Stimulated activated CD4-positive, alpha-beta T cell treated with anti-CD3 and anti-CD28 coated beads, Interleukin-15, amount 100 ng/mL, for 24 hours (primary cell): ENCODE results near the gene ZNF764.
A peak's percentile ranks its signal among the peaks of the same experiment; 100 is the strongest.
"Not testable (repeated sequence)": the region's sequence is repeated elsewhere in the genome, so short reads cannot be mapped to it uniquely, and the experiment has no call there.

Source experiments
- DNase-seq: peaks from one replicate; pipeline ENCODE4 v3.0.0-alpha.2; 2020

ZNF764 gene

DNA sequence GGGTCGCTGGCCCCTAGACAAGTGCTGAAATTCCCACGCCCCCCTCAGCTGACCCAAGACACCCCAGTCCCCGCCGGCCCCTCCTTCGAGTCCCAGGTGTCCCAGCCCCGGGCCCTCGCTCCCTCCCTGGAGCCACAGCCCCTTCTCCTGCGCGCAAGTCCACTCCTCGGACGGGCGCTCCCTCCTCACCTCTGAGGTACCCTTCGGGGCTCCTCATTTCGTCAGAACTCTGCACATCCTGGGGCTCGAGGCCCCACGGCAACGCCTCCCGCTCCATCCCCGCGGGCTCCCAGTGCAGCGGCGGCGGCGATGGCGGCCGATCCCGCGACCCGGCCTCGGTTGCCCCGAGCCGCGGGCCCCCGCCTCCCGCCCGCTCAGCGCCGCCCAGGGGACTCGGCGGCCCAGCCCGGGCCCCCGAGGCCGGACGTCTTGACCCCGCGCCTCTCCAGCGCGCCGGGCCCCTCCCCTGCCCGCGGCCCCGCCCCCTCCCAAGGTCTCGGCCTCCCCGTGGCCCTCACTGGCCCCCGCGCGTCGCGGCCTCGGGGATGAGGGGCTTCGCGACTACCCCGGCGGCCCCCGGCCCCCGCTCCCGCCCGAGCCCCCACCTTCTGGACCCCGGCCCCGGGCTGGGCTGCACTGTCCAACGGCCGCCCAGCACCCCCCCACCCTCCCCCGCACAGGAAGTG, 31.9 kb downstream of the ZNF764 start, which contains the start of gene ZNF768:
Gene ZNF768 (minus strand): TSS at position 430 of the 686 bp plus-strand sequence. CDS start 153 bp downstream, at position 277.
- DNase-seq, result peak; percentile 53

DNA sequence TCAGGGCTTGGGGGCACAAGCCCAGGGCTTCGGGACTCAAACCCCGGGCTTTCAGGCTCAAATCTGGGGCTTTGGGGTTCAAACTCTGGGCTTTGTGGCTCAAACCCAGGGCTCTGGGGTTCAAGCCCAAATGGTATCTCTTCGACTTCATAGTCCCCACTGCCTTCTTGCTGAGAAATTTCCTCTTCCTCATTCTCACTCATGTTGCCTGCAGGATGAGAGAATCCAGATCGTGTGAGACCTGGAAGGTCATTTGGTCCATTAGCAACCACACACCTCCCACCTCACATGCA, 32.4 kb downstream of the ZNF764 start:
- no peak for DNase-seq

DNA sequence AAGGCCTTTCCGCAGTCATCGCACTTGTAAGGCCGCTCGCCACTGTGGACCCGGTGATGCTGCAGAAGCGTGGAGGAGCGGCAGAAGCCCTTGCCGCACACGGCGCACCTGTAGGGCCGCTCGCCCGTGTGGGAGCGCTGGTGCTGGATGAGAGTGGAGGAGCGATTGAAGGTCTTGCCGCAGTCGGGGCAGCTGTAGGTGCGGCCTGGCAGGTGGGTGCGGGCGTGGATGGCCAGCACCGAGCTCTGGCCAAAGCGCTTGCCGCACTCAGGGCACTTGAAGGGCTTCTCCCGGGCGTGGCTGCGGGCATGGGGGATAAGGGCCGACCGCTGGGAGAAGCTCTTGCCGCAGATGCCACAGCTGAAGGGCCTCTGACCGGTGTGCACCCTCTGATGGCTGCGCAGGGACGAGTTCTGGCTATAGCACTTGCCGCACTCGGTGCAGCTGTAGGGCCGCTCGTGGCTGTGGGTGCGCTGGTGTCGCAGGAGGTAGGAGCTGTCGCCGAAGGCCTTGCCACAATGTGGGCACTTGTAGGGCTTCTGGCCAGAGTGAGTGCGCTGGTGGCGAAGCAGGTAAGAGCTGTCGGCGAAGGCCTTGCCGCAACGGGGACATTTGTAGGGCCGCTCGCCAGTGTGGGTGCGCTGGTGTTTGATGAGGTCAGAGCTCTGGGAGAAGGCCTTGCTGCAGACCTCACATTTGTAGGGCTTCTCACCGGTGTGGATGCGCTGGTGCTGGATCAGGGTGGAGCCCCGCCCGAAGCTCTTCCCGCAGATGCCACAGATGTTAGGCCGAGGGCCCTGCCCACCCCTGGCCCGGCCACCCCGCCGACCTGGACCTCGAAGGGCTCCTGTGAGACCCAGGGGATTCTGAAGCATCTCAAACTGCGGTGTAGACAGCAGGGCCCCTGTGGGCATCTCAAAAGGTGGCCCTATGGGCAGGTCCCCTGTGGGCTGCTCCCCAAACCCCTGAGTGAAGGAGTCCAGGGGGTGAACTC, 33.3 kb downstream of the ZNF764 start:
- no peak for DNase-seq

DNA sequence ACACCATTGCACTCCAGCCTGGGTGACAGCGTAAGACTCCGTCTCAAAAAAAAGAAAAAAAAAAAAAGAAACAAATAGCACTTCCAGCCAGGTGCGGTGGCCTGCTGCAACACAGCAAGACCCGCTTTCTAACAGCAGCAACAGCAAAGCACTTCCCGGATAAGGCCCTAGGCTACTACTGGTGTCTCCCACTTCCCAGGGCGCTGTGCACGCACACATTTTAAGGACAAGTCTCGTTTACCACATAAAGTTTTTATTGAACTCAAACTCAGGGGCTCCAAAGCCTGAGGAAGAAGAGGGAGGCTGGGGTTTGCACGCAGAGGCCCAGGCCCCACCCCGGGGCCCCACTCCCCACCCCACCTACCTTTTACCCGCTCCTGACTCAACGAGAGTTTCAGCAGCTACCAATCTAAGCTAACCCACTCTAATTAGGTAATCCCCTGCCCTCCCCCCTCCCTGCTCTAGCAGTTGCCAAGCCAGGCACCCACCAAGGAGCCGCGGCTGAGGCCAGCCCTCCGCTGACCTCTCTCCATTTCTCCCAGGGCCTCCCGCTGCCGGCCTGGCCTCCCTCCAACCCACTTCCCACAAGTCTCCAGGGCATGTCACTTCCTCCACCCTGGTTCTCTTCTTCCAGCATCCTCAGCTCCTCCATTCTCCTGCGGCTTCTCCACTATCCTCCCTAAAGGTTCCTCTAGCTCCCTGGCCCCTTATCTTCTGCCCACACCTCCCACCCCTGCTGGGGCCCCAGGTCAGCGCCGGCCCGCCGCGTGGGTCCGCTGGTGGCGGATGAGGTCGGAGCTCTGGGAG, 34.2 kb downstream of the ZNF764 start:
- DNase-seq, result no peak

DNA sequence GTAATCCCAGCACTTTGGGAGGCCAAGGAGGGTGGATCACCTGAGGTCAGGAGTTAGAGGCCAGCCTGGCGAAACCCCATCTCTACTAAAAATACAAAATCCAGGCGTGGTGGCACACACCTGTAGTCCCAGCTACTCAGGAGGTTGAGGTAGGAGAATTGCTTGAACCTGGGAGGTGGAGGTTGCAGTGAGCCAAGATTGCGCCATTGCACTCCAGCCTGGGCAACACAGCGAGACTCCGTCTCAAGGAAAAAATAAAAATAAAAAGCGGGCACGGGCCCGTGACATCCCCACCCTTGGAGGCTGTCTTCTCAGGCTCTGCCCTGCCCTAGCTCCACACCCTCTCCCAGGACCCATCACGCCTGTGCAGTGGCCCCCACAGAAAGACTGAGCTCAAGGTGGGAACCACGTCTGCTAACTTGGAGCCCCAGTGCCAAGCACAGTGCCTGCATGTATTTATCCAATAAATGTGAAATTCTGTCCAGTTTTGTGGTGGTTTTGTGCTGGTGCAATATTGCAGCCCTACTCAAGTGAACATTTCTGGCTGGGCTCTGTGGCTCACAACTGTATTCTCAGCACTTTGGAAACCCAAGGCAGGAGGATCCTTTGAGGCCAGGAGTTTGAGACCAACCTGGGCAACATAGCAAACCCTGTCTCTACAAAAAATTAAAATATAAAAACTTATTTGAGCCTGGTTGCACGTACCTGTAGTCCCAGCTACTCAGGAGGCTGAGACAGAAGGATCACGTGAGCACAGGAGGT, 35.3 kb downstream of the ZNF764 start:
- not testable (repeated sequence) for DNase-seq

DNA sequence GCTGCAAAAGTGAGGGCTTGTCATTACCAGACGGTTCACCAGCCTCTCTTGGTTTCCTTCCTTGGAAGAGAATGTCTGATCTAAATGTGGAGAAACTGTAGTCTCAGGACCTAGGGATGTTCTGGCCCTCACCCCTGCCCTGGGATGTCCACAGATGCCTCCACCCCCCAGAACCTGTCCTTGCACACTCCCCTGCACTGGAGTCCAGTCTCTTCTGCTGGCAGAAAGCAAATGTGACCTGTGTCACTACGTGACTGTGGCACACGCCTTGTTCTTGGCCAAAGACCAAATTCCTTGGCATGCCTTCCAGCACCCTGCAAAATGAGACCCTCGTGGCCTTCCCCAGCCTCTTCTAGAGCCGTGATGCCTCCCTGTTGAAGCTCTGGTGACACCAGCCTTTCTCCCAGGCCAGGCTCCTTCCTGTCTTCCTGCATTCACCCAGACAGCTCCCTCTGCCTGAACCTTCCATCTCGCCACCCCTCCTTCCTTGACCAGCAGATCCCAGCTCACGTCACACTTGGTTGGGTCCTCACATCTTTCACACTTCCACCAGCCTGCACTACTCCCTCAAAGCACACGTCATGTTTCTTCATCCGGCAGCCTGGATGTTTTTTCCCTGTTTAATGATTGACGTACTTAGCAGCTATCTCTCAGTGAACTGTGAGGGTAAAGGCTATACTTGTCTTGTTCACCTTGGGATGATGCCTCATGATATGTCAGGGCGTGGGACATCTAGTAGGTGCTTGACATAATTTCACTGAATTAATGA, 36.1 kb downstream of the ZNF764 start:
- no peak for DNase-seq

DNA sequence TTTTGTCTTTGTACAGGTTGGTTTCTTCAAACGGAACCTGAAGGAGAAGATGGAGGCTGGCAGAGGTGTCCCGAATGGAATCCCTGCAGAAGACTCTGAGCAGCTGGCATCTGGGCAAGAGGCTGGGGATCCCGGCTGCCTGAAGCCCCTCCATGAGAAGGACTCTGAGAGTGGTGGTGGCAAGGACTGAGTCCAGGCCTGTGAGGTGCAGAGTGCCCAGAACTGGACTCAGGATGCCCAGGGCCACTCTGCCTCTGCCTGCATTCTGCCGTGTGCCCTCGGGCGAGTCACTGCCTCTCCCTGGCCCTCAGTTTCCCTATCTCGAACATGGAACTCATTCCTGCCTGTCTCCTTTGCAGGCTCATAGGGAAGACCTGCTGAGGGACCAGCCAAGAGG, 36.7 kb downstream of the ZNF764 start:
- no peak for DNase-seq

DNA sequence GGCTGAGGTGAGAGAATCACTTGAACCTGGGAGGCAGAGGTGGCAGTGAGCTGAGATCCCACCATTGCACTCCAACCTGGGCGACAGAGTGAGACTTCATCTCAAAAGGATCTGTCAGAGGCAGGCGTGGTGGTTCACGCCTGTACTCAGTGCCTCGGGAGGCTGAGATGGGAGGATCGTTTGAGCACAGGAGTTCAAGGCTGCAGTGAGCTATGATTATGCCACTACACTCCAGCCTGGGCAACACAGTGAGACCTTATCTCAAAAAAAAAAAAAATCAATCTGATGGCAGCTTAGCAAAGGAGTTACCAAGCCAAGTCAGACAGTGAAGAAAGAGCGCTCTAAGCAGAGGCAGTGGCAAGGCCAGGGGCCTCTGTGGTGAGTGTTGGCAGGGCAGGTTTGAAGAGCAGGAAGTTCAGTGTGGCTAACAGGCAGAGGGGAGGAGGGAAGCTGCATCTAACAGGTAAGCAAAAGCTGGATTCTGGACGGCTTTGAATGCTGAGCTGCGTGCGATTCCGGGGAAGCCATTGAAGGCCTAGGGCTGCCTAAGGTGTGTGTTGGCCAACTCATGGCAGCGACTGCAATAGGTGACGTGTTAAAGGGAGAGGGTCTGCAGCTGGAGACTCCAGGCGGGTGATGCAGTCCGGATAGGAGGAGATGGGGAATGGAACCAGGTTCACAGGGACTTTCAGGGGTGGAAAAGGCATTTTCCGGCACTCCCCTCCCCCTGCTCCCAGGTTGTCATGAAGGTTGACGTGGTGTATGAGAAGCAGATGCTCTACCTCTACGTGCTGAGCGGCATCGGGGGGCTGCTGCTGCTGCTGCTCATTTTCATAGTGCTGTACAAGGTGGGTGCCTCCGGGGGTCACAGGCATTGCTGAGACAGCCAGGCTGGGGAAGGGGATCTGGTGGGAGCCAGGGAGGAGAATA, 38.8 kb downstream of the ZNF764 start:
- no peak for DNase-seq

DNA sequence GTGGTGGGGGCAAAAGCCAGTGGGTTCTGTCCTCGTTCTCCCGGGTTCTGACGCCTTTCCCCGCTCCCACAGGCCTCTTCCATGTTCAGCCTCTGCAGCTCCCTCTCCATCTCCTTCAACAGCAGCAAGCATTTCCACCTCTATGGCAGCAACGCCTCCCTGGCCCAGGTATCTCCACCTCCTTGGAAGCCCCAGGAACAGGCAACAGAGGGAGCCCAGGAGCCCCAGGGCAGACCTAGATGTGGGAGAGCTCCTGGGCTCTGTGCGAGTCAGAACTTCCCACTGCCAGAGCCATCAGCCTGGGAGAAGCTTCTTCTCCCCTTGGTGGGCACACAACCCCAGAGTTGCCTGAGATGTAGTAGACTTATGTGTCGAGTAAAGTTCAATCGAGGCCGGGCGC, 39.6 kb downstream of the ZNF764 start:
- DNase-seq, result no peak

DNA sequence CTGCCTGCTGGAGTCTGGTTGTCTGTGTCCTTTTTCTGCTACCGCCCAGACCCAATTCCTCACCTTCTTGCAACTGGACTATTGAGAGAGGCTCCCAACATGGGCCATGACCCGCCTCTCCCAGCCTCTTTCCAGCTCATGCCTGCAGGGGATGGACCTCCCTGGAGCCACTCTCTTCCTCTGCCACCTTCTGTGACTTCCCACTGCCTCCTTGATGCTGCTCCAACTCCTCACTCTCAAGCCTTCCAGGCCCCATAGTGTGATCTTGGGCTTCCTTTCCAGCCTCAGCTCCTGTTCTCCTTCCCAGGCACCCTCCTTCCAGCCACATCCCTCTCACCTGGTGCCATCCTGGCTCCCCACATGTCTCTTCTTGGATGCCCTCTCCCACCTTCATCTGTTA, 42.9 kb downstream of the ZNF764 start:
- DNase-seq, result no peak

DNA sequence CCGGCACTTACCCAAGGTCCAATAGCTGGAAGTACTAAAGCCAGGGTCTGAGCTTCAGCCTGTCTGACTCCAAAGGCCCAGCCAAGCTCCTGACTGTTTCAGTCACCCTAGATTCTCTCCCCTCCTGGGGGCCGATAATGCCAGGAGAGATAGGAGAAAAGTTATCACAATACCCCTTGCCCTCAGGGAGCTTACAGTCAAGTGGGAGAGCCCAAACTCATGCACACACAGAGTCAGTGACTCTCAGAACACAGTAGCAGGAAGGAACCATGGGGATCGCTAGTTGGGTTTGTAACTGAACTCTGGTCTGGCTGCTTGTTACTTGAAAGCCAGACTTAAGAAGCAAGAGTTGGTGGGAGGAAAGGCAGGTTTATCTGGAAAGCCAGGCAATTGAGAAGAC, 46.7 kb downstream of the ZNF764 start:
- DNase-seq, result no peak

DNA sequence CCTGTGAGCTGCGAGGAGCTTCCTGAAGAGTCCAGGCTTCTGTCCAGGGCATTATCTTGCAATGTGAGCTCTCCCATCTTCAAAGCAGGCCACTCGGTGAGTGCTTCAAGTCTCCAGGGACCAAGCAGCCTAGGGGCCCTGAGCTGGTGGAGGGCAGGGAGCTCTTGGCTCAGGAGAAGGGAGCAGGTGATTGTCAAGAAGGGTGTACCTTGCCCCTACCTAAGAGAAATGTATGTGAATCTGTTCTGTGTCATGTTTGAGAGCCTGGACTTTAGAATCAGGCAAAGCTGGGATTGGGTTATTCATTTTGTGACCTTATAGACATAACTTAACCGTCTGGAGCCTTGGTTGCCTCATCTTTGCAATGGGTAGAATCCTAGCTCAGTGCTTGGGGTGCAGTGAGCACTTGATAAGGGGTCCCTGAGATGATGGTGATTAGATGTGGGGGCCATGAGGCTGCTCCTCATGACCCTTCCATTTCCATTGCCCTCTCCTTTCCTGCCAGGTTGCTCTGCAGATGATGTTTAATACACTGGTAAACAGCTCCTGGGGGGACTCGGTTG, 47.7 kb downstream of the ZNF764 start:
- DNase-seq, result no peak

DNA sequence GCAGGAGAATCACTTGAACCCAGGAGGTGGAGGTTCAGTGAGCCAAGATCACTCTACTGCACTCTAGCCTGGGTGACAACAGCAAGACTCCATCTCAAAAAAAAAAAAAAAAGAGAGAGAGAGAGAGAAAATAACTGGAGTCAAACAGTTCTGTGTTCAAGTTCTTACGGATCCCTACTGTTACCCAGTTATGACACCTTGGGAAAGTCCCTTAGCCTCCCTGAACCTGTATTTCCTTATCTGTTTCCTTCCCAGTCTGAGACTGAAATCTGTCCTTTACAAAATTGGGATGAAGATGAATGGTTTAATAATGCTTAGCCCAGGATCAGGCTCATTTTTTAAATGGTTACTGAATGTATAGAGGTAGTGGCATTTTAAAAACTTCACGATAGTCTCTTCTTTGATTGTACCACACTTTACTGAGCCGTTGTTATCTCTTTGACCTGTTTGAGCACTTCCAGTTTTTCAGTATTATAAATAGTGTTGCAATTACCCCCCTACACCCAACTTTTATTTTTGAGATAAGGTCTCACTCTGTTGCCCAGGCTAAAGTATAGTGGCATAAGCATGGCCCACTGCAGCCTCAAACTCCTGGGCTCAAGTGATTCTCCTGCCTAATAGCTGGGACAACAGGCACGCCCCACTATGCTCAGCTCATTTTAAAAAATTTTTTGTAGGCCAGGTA, 49.0 kb downstream of the ZNF764 start:
- DNase-seq, result no peak
